ENCODE measurements around the gene PNLIPRP1. TPM values are rescaled to one million over a fixed set of nuclear protein-coding genes. Genes with fewer than 3 reads are reported as not detected.

The PNLIPRP1 gene
- total RNA-seq (2022; extraction: Qiagen RNA extraction) = not detected in 5 replicates

DNA sequence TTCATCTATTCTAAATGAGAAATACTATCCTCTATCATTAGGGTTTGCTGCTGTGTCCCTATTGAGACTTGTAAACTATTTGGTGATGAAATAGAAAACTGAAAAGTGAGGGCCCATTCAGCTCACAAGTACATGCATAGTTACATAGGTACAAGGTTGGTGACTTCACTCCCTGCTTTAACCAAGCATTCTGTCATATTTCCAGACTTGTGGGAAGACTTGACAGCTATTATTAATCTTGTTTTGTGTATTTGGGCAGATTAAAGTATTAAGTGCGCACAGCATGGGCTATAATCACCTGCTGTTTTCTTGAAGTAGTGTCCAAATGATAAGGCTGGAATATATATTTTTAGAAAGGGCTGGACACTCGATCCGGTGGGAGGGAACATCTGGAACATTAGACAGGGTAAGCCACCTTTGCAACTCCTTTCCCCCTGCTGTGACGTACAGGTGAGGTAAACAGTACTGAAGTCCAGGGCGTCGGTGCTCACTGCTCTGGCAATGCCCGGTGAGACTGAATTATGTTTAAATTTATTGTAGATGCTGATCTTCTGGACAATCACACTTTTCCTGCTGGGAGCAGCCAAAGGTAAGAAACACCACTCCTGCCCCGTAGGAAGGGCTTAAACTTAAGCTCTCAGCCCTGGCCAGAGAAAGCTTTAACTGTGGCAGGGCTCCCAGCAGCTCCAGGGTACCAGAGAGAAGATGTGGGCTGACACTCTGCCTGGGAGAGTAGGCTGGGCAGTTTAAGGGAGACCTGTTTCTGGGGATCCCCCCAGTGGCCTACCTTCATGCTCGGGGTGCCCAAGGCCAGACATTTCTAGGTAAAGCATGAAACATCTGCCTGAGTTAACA, at the start of gene PNLIPRP1:
TSS of gene PNLIPRP1 (plus strand) at position 370 of the 855 bp plus-strand sequence. CDS start at position 541, 171 bp downstream.

DNA sequence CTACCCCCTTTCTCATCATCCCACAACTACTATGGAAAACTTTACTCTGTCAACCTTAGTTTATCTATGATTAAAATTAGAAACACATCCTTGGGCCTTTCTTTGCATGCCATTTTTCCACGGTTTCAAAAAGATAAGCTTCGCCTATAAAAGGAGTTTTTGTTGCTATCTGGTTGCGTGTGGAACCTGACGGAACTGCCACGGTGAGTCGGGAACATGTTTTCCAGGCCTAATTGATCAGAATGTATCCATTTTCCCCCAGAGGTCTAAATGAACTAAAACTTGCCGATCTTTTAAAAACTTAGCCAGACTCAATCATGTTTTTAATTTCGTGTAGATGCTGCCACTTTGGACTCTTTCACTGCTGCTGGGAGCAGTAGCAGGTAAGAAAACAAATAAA, 45.0 kb upstream of the PNLIPRP1 start, which contains the start of gene PNLIP:
TSS of gene PNLIP (plus strand) at position 176 of the 400 bp plus-strand sequence. CDS start at position 338, 162 bp downstream.

DNA sequence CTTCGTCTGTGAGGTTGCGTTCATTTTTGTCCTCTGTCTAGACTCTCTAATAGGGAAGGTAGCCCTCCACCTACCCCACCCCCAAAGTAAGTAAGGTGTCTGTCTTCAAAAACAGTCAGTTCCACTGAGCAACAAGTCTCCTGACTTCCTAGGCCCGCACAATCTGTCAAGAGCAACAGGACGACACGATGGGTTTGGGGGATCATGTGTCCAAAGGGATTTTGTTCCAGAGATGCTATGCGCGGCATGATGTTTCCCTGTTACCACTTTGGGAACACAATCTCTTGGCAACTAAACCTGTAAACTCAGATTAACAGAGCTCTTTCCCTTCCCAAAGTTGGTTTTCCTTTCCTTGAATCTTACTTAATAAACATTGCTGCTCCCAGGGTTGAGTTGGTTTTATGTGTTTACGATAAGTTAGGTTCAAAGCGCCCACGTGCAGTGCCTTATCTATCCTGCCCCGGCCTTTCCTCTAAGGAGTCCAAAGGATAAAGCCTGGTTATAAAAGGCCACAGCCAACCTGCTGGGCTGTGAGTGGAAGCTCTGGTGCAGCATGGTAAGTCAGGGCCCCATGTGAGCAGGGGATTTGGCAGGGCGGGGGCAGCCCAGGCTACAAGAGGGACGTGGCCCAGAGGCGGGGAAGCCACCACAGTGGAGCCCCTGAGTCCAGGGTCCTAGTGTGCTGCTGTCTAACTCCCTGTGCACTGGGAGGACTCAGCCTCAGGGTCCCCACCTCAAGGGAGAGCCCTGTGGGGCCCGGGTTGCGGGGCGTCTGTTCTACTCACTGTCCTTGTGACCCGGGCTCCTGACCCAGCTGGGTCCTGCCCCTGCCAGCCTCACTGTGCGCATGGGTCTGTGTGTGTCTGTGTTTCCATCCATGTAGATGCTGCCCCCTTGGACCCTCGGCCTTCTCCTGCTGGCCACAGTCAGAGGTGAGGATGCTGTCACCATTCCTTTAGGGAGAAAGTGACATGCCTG, 30.0 kb downstream of the PNLIPRP1 start, which contains the start of gene PNLIPRP2:
TSS of gene PNLIPRP2 (plus strand) at position 531 of the 978 bp plus-strand sequence.

Other genes starting within 250 kb of the PNLIPRP1 start
- gene PNLIPRP3, start 163.1 kb upstream of the PNLIPRP1 start, total RNA-seq (2022; extraction: Qiagen RNA extraction) = 0.03 to 0.05 TPM in 2 of 5 replicates, not detected in the others
- gene PNLIP, start 45.0 kb upstream of the PNLIPRP1 start, total RNA-seq (2022; extraction: Qiagen RNA extraction) = 0.07 to 0.09 TPM in 2 of 5 replicates, not detected in the others
- gene PNLIPRP2, start 30.0 kb downstream of the PNLIPRP1 start, total RNA-seq (2022; extraction: Qiagen RNA extraction) = 0.07 to 0.30 TPM (median 0.09 TPM) in 4 of 5 replicates, not detected in the other
- gene HSPA12A, start 151.6 kb downstream of the PNLIPRP1 start, total RNA-seq (2022; extraction: Qiagen RNA extraction) = 7.9 to 11.3 TPM (median 9.4 TPM) in 5 replicates

All from A549 treated with Hydrocortisone at 1 μM for 4 hours (cell line).